ENCODE data around the gene OGDH.
A peak's percentile ranks its signal among the peaks of the same experiment; 100 is the strongest.
"Not testable (repeated sequence)": the region's sequence is repeated elsewhere in the genome, so short reads cannot be mapped to it uniquely, and the experiment has no call there.

Gene OGDH

DNA sequence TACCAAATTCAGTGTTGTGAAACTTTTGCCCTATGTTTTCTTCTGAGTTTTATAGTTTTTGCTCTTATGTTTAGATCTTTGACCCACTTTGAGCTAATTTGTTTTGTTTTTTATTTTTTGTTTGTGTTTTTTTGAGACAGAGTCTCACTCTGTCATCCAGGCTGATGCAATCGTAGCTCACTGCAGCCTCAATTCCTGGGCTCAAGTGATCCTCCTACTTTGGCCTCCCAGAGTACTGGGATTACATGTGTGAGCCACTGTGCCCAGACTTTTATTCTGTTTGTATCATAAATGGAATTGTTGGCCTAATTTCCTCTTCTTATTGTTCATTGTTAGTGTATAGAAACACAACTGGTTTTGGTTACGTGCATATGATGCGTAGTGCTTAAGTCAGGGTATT, 99.0 kb downstream of the OGDH start:
- Mint-ChIP-seq H3K27ac (peak overlapping the region; percentile 33), H3K9me3 (no peaks in the 10 kb centered on the region), H3K27me3 (no peaks in the 10 kb centered on the region), H3K4me3 (no peak overlapping the region), H3K4me1 (ENCODE audit: low read depth) (no peaks in the 10 kb centered on the region), H3K36me3 (ENCODE audit: low read depth) (peaks cover 34% of the 10 kb centered on the region)

DNA sequence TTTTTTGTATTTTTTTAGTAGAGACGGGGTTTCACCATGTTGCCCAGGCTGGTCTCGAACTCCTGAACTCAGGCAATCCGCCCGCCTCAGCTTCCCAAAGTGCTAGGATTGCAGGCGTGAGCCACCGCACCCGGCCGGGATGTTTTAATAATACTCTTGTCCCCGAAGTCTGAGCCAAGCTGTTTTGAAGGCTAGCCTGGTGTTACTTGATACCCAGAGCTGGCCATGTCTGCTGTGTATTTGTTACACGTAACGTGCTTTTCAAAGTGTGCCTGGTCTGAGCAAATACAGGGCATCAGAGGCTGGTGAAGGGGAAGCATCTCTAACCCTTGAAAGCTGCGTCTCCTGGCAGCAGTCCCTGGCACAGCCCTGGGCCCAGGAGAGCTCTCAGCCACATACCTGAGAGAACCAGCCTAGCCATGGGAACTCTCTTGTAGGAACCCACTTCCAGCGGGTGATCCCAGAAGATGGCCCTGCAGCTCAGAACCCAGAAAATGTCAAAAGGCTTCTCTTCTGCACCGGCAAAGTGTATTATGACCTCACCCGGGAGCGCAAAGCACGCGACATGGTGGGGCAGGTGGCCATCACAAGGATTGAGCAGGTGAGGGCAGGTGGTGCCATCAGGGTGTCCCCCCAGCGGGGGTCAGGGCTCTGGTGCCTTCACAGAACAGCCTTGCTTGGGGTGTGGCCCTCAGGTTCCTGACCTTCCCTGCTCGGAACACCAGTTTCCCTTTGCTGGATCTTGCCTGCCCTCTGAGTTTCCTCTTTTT, 100.5 kb downstream of the OGDH start:
- Mint-ChIP-seq H3K36me3 (ENCODE audit: low read depth) (peaks cover 23% of the 10 kb centered on the region), H3K27ac (no peak overlapping the region)

DNA sequence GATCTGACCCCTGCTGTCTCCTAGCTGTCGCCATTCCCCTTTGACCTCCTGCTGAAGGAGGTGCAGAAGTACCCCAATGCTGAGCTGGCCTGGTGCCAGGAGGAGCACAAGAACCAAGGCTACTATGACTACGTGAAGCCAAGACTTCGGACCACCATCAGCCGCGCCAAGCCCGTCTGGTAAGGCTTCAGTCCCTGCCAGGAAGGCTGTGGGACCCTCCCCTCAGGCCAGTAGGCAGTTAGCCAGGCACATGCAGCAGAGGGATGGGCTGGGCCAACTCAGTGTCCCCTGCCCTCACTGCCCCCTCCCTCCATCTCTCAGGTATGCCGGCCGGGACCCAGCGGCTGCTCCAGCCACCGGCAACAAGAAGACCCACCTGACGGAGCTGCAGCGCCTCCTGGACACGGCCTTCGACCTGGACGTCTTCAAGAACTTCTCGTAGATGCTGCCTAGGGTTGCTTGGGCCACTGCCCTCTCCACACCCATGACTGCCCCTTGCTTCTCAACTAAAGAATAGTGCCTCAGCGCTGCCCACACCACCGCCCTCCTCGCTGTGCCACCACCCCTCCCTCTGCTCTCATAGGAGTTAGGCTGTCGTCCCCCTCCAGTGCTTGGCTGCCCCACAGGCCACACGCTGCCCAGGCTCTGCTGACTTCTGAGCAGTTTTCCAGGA, 101.3 kb downstream of the OGDH start:
- peaks cover 21% of the 10 kb centered on the region for H3K36me3 Mint-ChIP-seq (ENCODE audit: low read depth)
- H3K9me3 Mint-ChIP-seq, result no peaks in the 10 kb centered on the region
- H3K4me3 Mint-ChIP-seq, result no peak overlapping the region
- no peak overlapping the region for H3K27ac Mint-ChIP-seq
- H3K27me3 Mint-ChIP-seq, result no peaks in the 10 kb centered on the region
- no peaks in the 10 kb centered on the region for H3K4me1 Mint-ChIP-seq (ENCODE audit: low read depth)

More for the DNA sequence above, 100.5 kb downstream of the OGDH start:
- Mint-ChIP-seq H3K4me3 (no peak overlapping the region), H3K9me3 (no peaks in the 10 kb centered on the region), H3K27me3 (no peaks in the 10 kb centered on the region), H3K4me1 (ENCODE audit: low read depth) (no peaks in the 10 kb centered on the region)

DNA sequence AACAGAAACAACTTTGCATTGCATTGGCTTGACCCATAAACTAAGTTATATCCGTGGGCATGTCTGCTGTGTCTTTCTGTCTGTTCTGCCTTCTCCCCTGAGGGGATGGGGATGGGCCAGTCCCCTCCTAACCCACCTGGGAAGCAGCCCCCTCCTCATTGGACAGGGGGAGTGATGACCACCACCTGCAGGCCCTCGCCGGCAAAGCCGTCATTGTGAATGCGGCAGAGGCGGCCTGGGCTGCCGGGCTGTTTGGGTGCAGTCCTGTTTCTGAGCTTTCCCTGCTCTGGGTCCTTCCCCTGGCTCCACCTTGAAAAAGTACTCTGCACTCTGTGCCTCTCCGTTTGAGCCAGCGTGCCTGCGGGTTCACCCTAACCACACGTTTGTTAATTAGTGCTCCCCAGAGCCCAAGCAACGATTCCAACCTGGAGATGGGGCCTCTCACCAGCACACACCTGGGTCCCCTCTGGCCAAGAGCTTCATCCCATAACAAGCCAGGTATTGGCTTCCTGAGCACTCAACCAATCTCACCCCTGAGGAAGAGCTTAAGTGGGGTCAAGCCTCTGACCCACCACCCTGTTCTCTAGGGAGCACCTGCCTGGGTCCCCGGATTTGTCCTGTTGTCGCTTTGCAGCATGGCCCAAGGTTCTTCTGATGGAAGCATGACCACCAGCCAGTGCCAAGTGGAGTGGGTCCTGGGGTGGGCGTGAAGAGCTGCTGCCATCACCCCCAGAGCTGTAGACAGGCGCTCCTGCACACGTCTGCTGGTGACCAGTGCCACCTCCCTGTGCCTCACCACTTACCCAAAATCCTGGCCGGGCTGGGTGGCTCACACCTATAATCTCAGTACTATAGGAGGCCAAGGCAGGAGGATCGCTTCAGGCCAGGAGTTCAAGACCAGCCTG, 102.8 kb downstream of the OGDH start:
- Mint-ChIP-seq H3K27ac (peak overlapping the region; percentile 11), H3K4me3 (no peak overlapping the region), H3K9me3 (no peaks in the 10 kb centered on the region), H3K36me3 (ENCODE audit: low read depth) (peaks cover 18% of the 10 kb centered on the region), H3K27me3 (no peaks in the 10 kb centered on the region), H3K4me1 (ENCODE audit: low read depth) (no peaks in the 10 kb centered on the region)

DNA sequence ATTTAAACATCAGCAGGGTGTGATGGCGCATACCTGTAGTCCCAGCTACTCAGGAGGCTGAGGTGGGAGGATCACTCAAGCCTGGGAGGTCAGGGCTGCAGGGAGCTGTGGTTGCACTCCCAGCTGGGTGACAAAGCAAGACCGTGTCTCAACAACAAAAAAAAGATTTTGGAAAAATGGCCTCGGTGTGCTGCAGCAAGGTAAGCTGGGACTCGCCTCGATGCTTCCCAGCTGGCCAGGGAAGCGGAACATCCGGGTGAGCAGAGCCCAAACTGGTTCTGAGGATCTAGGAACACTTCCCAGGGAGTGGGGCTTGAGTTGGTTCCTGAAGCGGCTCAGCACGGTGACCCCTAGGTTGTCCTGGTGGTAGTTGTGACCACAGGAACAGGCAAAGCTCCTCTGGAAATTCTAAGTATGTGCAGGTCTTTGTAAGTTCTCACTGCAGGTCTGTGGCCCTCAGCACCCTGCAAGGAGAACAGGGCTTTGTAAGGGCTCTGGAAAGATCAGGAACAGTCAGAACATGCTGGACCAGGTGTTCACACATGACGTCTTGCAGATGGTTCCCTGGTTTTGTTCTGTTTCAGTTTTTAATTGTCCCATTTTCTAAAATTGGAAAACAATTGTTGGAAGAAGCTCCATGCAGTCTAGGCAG, 103.6 kb downstream of the OGDH start:
- Mint-ChIP-seq H3K4me3 (no peak overlapping the region), H3K27me3 (no peaks in the 10 kb centered on the region), H3K36me3 (ENCODE audit: low read depth) (peaks cover 18% of the 10 kb centered on the region), H3K9me3 (no peaks in the 10 kb centered on the region), H3K27ac (peak overlapping the region; percentile 11), H3K4me1 (ENCODE audit: low read depth) (no peaks in the 10 kb centered on the region)

DNA sequence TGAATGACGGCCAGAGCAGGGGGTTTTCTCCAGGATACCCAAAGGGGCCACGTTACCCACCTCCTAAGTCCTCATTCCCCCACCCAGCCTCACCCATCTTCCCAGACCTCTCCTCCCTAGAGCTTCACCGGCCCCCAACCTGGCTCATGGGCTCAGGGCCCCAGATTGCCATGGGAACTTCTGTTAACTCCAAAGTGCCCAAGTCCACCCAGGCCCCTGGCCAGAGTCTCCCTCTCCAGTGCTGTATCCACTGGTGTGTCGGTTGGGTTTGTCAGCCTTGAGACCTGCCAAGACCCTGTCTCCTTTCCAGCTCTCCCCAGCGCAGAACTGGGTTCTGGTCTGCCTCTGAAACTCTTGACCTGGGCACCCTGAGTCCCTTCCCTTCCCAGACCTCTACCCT, 105.1 kb downstream of the OGDH start:
- H3K27me3 Mint-ChIP-seq, result no peaks in the 10 kb centered on the region
- H3K27ac Mint-ChIP-seq, result no peak overlapping the region
- no peaks in the 10 kb centered on the region for H3K9me3 Mint-ChIP-seq
- no peaks in the 10 kb centered on the region for H3K4me1 Mint-ChIP-seq (ENCODE audit: low read depth)
- peaks cover 9% of the 10 kb centered on the region for H3K36me3 Mint-ChIP-seq (ENCODE audit: low read depth)
- no peak overlapping the region for H3K4me3 Mint-ChIP-seq

DNA sequence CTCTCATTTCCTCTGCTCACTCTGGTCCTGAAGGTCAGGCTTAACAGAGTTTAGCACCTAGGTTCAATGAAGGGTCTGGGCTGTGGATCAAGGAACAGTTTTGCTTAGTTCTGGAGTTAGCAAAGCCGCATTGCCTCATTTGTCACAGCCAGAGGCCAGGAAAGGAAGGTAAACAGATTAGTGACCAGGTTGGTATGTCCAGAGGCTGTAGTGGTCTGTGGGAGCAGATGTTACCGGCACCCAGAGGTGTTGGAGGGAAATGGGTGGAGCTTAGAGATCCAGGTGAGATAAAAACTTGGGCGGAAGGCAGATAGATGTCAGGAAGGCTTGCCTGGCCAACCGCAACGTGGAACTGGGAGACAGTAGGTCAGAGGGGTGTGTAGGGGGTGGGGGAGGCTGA, 105.6 kb downstream of the OGDH start:
- no peak overlapping the region for H3K27ac Mint-ChIP-seq
- H3K9me3 Mint-ChIP-seq, result no peaks in the 10 kb centered on the region
- H3K27me3 Mint-ChIP-seq, result no peaks in the 10 kb centered on the region
- peaks cover 9% of the 10 kb centered on the region for H3K36me3 Mint-ChIP-seq (ENCODE audit: low read depth)
- no peaks in the 10 kb centered on the region for H3K4me1 Mint-ChIP-seq (ENCODE audit: low read depth)
- H3K4me3 Mint-ChIP-seq, result no peak overlapping the region

DNA sequence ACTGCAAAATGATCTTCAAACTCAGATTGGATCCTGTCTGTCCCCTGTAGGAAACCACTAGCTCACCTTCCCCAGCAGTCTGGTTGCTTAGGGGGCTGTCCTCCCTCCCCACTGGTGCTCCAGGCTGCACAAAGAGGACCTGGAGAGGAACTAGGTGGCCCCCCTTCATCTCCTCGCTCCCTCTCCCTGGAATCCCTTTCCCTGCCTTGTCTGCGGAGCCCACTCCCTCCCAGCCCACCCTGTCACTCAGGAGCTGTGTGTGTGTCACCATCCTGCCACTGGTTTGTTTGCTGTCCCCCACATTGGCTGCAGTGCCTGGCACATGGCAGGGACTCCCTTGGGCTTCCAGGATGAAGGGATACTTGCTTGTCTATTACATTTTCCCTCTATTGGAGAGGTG, 106.7 kb downstream of the OGDH start:
- Mint-ChIP-seq H3K4me1 (ENCODE audit: low read depth) (no peaks in the 10 kb centered on the region), H3K9me3 (no peaks in the 10 kb centered on the region), H3K36me3 (ENCODE audit: low read depth) (no peaks in the 10 kb centered on the region), H3K27ac (no peak overlapping the region), H3K27me3 (no peaks in the 10 kb centered on the region), H3K4me3 (no peak overlapping the region)

DNA sequence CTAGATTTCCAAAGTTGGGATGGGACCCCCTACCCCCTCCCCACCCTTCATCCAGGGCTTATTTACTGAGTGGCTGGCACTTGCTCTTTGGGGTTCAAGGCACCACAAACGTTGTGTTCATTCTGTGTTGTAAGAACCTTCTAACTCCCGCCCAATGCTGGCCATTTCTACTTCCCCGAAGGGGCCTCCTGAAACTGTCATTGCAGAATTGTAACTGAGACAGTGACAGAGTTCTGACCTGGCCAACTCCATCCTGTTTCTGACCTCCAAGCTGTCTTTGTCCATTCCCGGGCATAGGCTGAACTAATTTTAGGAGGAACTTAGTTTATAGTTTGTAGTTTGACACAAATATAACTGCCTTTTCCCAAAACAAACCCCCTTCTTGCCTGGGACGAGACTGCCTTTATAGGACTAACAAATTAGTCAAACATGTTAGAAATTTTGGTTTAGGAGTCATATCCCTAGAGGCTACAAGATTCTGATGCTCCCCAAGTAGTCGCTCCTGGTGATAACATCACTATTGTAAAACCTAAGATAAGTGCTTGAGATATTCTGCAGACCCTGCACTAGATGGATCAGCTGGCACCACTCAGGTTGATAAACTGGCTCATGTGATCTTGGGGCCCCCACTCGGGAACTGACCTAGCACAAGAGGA, 107.4 kb downstream of the OGDH start:
- Mint-ChIP-seq H3K27ac (no peak overlapping the region), H3K4me1 (ENCODE audit: low read depth) (no peaks in the 10 kb centered on the region), H3K4me3 (no peak overlapping the region), H3K9me3 (no peaks in the 10 kb centered on the region), H3K36me3 (ENCODE audit: low read depth) (no peaks in the 10 kb centered on the region), H3K27me3 (no peaks in the 10 kb centered on the region)

DNA sequence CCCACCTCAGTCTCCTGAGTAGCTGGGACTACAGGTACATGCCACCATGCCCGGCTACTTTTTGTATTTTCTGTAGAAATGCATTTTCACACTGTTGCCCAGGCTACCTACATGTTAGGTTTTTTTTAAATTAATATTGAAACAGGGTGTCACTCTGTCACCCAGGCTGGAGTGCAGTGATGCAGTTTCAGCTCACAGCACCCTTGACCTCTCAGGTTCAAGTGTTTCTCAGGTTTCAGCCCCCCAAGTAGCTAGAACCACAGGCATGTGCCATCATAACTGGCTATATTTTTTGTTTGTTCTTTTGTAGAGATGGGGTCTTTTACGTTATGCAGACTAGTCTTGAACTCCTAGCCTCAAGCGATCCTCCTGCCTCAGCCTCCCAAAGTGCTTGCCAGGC, 109.8 kb downstream of the OGDH start:
- no peaks in the 10 kb centered on the region for H3K4me1 Mint-ChIP-seq (ENCODE audit: low read depth)

DNA sequence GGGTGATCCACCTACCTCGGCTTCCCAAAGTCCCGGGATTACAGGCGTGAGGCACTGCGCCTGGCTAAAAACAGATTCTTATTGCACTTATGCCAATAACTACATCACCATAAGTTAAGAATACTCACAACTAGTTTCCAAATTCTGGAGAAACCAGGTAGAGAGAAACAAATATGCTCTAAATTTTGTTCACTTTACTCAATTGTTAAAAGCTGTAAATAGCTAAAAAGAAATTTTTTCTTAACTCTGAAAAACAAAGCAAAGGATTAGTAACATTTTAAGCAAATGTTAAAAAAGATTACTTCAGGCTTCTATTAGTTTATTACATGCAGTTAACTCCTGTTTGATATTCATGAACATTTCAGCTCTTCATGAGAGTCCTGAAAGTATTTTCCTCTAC, 113.9 kb downstream of the OGDH start:
- no peaks in the 10 kb centered on the region for H3K36me3 Mint-ChIP-seq (ENCODE audit: low read depth)
- H3K9me3 Mint-ChIP-seq, result no peaks in the 10 kb centered on the region
- no peaks in the 10 kb centered on the region for H3K4me1 Mint-ChIP-seq (ENCODE audit: low read depth)
- no peaks in the 10 kb centered on the region for H3K27me3 Mint-ChIP-seq
- H3K27ac Mint-ChIP-seq, result no peak overlapping the region
- no peak overlapping the region for H3K4me3 Mint-ChIP-seq

More for the DNA sequence above, 109.8 kb downstream of the OGDH start:
- Mint-ChIP-seq H3K27me3 (no peaks in the 10 kb centered on the region), H3K27ac (no peak overlapping the region), H3K9me3 (no peaks in the 10 kb centered on the region), H3K36me3 (ENCODE audit: low read depth) (no peaks in the 10 kb centered on the region), H3K4me3 (no peak overlapping the region)

DNA sequence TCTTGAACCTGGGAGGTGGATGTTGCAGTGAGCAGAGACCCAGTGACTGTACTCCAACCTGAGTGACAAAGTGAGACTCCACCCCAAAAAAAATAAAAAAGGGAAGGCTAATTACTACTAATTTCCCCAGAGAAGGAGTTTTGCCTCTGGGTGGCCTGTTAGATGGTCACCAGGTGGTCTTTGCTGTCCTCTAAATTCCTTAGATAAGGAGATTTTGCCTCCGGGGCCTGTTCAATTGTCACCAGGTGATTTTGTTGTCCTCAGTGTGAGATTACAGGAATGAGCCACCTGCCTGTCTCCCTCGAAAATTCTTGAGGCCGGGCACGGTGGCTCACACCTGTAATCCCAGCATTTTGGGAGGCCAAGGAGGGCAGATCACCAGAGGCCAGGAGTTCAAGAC, 117.8 kb downstream of the OGDH start:
- Mint-ChIP-seq H3K4me3 (no peak overlapping the region), H3K27me3 (no peaks in the 10 kb centered on the region), H3K27ac (no peak overlapping the region)

DNA sequence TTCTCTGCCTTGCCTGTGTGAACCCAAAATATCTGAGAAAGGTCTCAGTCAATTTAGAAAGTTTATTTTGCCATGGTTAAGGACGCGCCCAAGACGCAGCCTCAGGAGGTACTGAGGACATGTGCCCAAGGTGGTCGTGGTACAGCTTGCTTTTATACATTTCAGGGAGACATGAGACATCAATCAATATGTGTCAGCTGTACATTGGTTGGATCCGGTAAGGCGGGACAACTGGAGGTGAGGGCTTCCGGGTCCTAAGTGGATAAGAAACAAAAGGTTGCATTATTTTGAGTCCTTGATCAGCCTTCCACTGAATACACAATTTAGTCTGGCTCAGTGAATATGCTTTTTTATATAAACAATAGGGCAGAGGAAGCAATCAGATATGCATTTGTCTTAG, 119.8 kb downstream of the OGDH start:
- not testable (repeated sequence) for H3K4me1 Mint-ChIP-seq (ENCODE audit: low read depth); H3K9me3 Mint-ChIP-seq; H3K27ac Mint-ChIP-seq; H3K27me3 Mint-ChIP-seq; H3K4me3 Mint-ChIP-seq; H3K36me3 Mint-ChIP-seq (ENCODE audit: low read depth)

More for the DNA sequence above, 117.8 kb downstream of the OGDH start:
- Mint-ChIP-seq H3K4me1 (ENCODE audit: low read depth) (no peaks in the 10 kb centered on the region), H3K9me3 (no peaks in the 10 kb centered on the region), H3K36me3 (ENCODE audit: low read depth) (no peaks in the 10 kb centered on the region)

DNA sequence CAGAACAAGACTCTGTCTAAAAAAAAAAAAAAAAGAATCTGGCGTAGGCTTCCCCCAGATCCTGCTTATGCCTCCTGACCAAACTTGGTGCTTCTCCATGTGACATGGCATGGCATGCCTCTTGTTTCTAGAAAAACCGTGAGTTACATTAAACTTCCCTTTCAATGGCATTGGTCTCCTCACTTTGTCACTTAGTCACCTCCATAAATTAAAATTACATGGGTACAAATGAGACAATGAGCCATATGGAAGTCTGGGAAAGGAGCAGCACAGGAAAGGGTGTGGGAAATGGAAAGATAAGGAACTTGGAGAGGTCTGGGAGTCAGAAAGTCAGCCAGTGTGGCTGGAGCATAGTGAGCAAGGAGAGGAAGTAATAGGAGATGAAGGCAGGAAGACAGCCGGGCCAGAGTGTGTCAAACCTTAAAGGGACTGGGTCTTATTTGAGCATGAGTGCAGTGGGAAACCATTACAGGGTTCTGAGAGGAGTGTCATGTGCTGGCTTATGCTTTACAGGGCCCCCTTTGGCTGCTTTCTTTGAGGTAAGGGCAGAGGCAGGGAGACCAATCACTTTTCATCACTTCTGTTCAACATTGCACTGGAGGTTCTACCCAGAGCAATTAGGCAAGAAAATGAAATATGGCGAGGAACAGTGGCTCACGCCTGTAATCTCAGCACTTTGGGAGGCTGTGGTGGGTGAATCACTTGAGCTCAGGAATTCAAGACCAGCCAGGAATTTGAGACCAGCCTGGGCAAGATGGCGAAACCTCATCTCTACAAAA, 120.9 kb downstream of the OGDH start:
- Mint-ChIP-seq H3K4me3 (no peak overlapping the region), H3K4me1 (ENCODE audit: low read depth) (peaks cover 4% of the 10 kb centered on the region), H3K9me3 (no peaks in the 10 kb centered on the region), H3K27me3 (no peaks in the 10 kb centered on the region), H3K36me3 (ENCODE audit: low read depth) (no peaks in the 10 kb centered on the region), H3K27ac (no peak overlapping the region)

Data from stimulated activated naive CD8-positive, alpha-beta T cell treated with anti-CD3 and anti-CD28 coated beads, Interleukin-15, Interleukin-2, amounts not matched to agents 100 ng/mL and 50 ng/mL, for 24 hours (primary cell).